ENCODE results near the gene INAFM2. TPM values are rescaled to one million over a fixed set of nuclear protein-coding genes. Genes with fewer than 3 reads are reported as not detected.
A peak's percentile ranks its signal among the peaks of the same experiment; 100 is the strongest.

INAFM2 gene
- total and polyA plus RNA-seq, 4 experiments from 2014 or later = 0.08 to 7.5 (median 5.0) TPM

- H3K4me3 Mint-ChIP-seq = no peak overlapping the region
- no peak for DNase-seq
- H3K9me3 ChIP-seq (ENCODE audit: control insufficient read depth in 1 of 2, low read length in 2 of 2) = no peaks in the 10 kb centered on the region
- ChIA-PET CTCF (ENCODE audit: partially characterized antibody) (interaction anchor here (1.1 to 3.4 kb wide), 3 partner anchors 12 to 40 kb away, joined by 4 to 20 read pairs (median 6); partner anchors contain the start of gene PLCB2), POLR2A (ENCODE audit: partially characterized antibody) (interaction anchor here (1.2 to 2.5 kb wide), 2 partner anchors 10 to 11 kb away, joined by 4 to 9 read pairs; partner anchors contain the start of gene PLCB2)
- H3K27me3 Mint-ChIP-seq = no peaks in the 10 kb centered on the region
- peaks cover 0 to 3% (median 0%) of the 10 kb centered on the region in 8 donors for H3K9me3 Mint-ChIP-seq
- no peaks in the 10 kb centered on the region for H3K27me3 ChIP-seq (ENCODE audit: insufficient read depth, low read length)
- no peak overlapping the region for H3K4me3 ChIP-seq (ENCODE audit: low read length in 2 of 2)
- peaks cover 67% of the 10 kb centered on the region for H3K36me3 ChIP-seq (ENCODE audit: insufficient read depth, low read length)
- H3K27ac ChIP-seq (ENCODE audit: low read depth, low read length) = no peak overlapping the region
- H3K4me1 Mint-ChIP-seq = peaks cover 0 to 4% (median 3%) of the 10 kb centered on the region in 4 donors
- H3K36me3 Mint-ChIP-seq = peaks cover 41 to 76% of the 10 kb centered on the region in 2 donors
- H3K4me1 ChIP-seq (ENCODE audit: insufficient read depth, low read length) = no peaks in the 10 kb centered on the region
- intact Hi-C loops (cut with micrococcal nuclease) = no loop called here
- peak overlapping the region in 1 of 7 donors; percentile 51 for H3K27ac Mint-ChIP-seq
Measured at GRCh38 chr15:40297356-40297755, 26.1 kb upstream of the INAFM2 start.

GRCh38 chr15:40298216-40298935 lies 25.1 kb upstream of the INAFM2 start:
- Mint-ChIP-seq H3K4me1 (peaks cover under 1 to 4% (median 3%) of the 10 kb centered on the region in 4 donors), H3K4me3 (no peak overlapping the region)

GRCh38 chr15:40300367-40300766 lies 23.1 kb upstream of the INAFM2 start:
- peaks cover 12% of the 10 kb centered on the region for H3K4me1 ChIP-seq (ENCODE audit: insufficient read depth, low read length)
- CTCF ChIA-PET (ENCODE audit: partially characterized antibody) = interaction anchor here (3.4 to 23.8 kb wide), 3 partner anchors 9 to 35 kb away, joined by 20 to 634 read pairs (median 427); partner anchors contain the start of genes CCDC9B and PLCB2
- no peak overlapping the region for H3K27ac ChIP-seq (ENCODE audit: low read depth, low read length)
- no peak overlapping the region for H3K4me3 ChIP-seq (ENCODE audit: low read length in 2 of 2)
- Mint-ChIP-seq H3K27ac (no peak overlapping the region), H3K4me1 (peaks cover 12 to 20% (median 16%) of the 10 kb centered on the region in 4 donors), H3K9me3 (peaks cover 0 to 3% (median 0%) of the 10 kb centered on the region in 8 donors), H3K36me3 (peaks cover 41 to 81% of the 10 kb centered on the region in 2 donors), H3K4me3 (no peak overlapping the region), H3K27me3 (no peaks in the 10 kb centered on the region)
- no peaks in the 10 kb centered on the region for H3K27me3 ChIP-seq (ENCODE audit: insufficient read depth, low read length)
- peaks cover 65% of the 10 kb centered on the region for H3K36me3 ChIP-seq (ENCODE audit: insufficient read depth, low read length)
- no peaks in the 10 kb centered on the region for H3K9me3 ChIP-seq (ENCODE audit: control insufficient read depth in 1 of 2, low read length in 2 of 2)
- no peak for DNase-seq
- POLR2A ChIA-PET (ENCODE audit: partially characterized antibody) = no interaction called here
- intact Hi-C loops (cut with micrococcal nuclease) = no loop called here

More at GRCh38 chr15:40298216-40298935, 25.1 kb upstream of the INAFM2 start:
- intact Hi-C loops (cut with micrococcal nuclease) = no loop called here
- H3K27me3 ChIP-seq (ENCODE audit: insufficient read depth, low read length) = no peaks in the 10 kb centered on the region
- H3K36me3 ChIP-seq (ENCODE audit: insufficient read depth, low read length) = peaks cover 67% of the 10 kb centered on the region
- Mint-ChIP-seq H3K36me3 (peaks cover 41 to 78% of the 10 kb centered on the region in 2 donors), H3K27ac (peak overlapping the region in 1 of 7 donors; percentile 57), H3K27me3 (no peaks in the 10 kb centered on the region), H3K9me3 (peaks cover 0 to 3% (median 0%) of the 10 kb centered on the region in 8 donors)
- no peak for DNase-seq
- H3K4me3 ChIP-seq (ENCODE audit: low read length in 2 of 2) = no peak overlapping the region
- no peaks in the 10 kb centered on the region for H3K4me1 ChIP-seq (ENCODE audit: insufficient read depth, low read length)
- no peak overlapping the region for H3K27ac ChIP-seq (ENCODE audit: low read depth, low read length)
- H3K9me3 ChIP-seq (ENCODE audit: control insufficient read depth in 1 of 2, low read length in 2 of 2) = no peaks in the 10 kb centered on the region
- ChIA-PET POLR2A (ENCODE audit: partially characterized antibody) (interaction anchor here (2.5 kb wide), 1 partner anchor 10 kb away, joined by 9 read pairs; the partner anchor contains the start of gene PLCB2), CTCF (ENCODE audit: partially characterized antibody) (interaction anchor here (3.4 kb wide), 1 partner anchor 11 kb away, joined by 20 read pairs; the partner anchor contains the start of gene PLCB2)

- peaks cover 17% of the 10 kb centered on the region for H3K4me1 ChIP-seq (ENCODE audit: insufficient read depth, low read length)
- POLR2A ChIA-PET (ENCODE audit: partially characterized antibody) = interaction anchor here (0.6 kb wide), 1 partner anchor 37 kb away, joined by 3 read pairs; no protein-coding TSS in a partner anchor
- intact Hi-C loops (cut with micrococcal nuclease) = no loop called here
- Mint-ChIP-seq H3K27ac (no peak overlapping the region), H3K4me1 (peaks cover 12 to 25% (median 17%) of the 10 kb centered on the region in 4 donors), H3K36me3 (peaks cover 41 to 77% of the 10 kb centered on the region in 2 donors), H3K27me3 (no peaks in the 10 kb centered on the region), H3K9me3 (peaks cover 0 to 3% (median 0%) of the 10 kb centered on the region in 8 donors), H3K4me3 (no peak overlapping the region)
- DNase-seq = no peak
- peaks cover 65% of the 10 kb centered on the region for H3K36me3 ChIP-seq (ENCODE audit: insufficient read depth, low read length)
- H3K27me3 ChIP-seq (ENCODE audit: insufficient read depth, low read length) = no peaks in the 10 kb centered on the region
- no peak overlapping the region for H3K4me3 ChIP-seq (ENCODE audit: low read length in 2 of 2)
- no peaks in the 10 kb centered on the region for H3K9me3 ChIP-seq (ENCODE audit: control insufficient read depth in 1 of 2, low read length in 2 of 2)
- H3K27ac ChIP-seq (ENCODE audit: low read depth, low read length) = no peak overlapping the region
- CTCF ChIA-PET (ENCODE audit: partially characterized antibody) = interaction anchor here (3.4 to 23.8 kb wide), 3 partner anchors 9 to 34 kb away, joined by 20 to 634 read pairs (median 427); partner anchors contain the start of genes CCDC9B and PLCB2
Measured at GRCh38 chr15:40300771-40301170, 22.7 kb upstream of the INAFM2 start.

GRCh38 chr15:40301467-40302179 lies 21.9 kb upstream of the INAFM2 start:
- H3K27me3 Mint-ChIP-seq = no peaks in the 10 kb centered on the region
- intact Hi-C loops (cut with micrococcal nuclease) = no loop called here
- H3K36me3 ChIP-seq (ENCODE audit: insufficient read depth, low read length) = peaks cover 63% of the 10 kb centered on the region
- H3K27ac Mint-ChIP-seq = no peak overlapping the region
- peaks cover 25% of the 10 kb centered on the region for H3K4me1 ChIP-seq (ENCODE audit: insufficient read depth, low read length)
- H3K27me3 ChIP-seq (ENCODE audit: insufficient read depth, low read length) = no peaks in the 10 kb centered on the region
- no peak overlapping the region for H3K4me3 Mint-ChIP-seq
- peaks cover 0 to 3% (median 0%) of the 10 kb centered on the region in 8 donors for H3K9me3 Mint-ChIP-seq
- no peaks in the 10 kb centered on the region for H3K9me3 ChIP-seq (ENCODE audit: control insufficient read depth in 1 of 2, low read length in 2 of 2)
- H3K27ac ChIP-seq (ENCODE audit: low read depth, low read length) = no peak overlapping the region
- peaks cover 17 to 33% (median 24%) of the 10 kb centered on the region in 4 donors for H3K4me1 Mint-ChIP-seq
- DNase-seq = no peak
- CTCF ChIA-PET (ENCODE audit: partially characterized antibody) = interaction anchor here (1.0 to 23.8 kb wide), 4 partner anchors 21 to 122 kb away, joined by 3 to 634 read pairs (median 215); partner anchors contain the start of gene CCDC9B
- H3K36me3 Mint-ChIP-seq = peaks cover 37 to 69% of the 10 kb centered on the region in 2 donors
- POLR2A ChIA-PET (ENCODE audit: partially characterized antibody) = interaction anchor here (0.6 to 1.4 kb wide), 3 partner anchors 19 to 104 kb away, joined by 3 to 5 read pairs (median 3); partner anchors contain the start of gene IVD
- H3K4me3 ChIP-seq (ENCODE audit: low read length in 2 of 2) = no peak overlapping the region

DNA sequence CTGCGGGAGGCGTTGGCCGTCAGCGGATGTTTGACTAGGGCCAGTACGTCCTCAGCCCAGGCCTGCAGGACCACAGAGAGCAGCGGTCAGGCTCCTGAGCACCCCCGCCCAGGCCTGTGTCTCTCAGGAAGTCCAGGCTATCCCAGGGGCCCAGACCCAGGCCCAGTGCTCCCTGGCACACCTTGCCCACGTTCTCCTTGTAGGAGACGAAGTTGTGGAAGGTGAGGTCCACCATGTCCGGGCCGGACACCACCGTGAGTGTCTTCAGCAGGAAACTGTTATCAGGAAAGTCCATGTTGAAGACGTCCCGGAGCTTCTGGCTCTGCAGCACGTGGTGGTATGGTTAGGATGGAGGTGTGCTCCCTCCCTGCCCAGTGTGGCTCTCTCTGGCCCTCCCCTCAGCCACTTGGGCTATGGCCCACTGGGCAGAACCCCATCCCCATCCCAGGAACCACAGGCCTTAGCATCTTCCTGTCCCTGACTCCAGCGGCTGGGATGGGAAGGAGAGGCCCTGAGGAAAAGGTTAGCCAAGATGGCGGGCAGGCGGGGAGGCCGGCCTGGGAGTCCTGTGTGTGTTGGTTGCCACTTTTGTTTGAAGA lies 21.1 kb upstream of the INAFM2 start:
- H3K4me1 ChIP-seq (ENCODE audit: insufficient read depth, low read length) = peaks cover 27% of the 10 kb centered on the region
- intact Hi-C loops (cut with micrococcal nuclease) = no loop called here
- H3K9me3 Mint-ChIP-seq = peaks cover 0 to 3% (median 0%) of the 10 kb centered on the region in 8 donors
- H3K9me3 ChIP-seq (ENCODE audit: control insufficient read depth in 1 of 2, low read length in 2 of 2) = no peaks in the 10 kb centered on the region
- H3K27me3 ChIP-seq (ENCODE audit: insufficient read depth, low read length) = no peaks in the 10 kb centered on the region
- H3K36me3 Mint-ChIP-seq = peaks cover 32 to 65% of the 10 kb centered on the region in 2 donors
- POLR2A ChIA-PET (ENCODE audit: partially characterized antibody) = interaction anchor here (1.4 kb wide), 1 partner anchor 18 kb away, joined by 5 read pairs; no protein-coding TSS in a partner anchor
- no peak overlapping the region for H3K27ac ChIP-seq (ENCODE audit: low read depth, low read length)
- DNase-seq = no peak
- H3K4me3 ChIP-seq (ENCODE audit: low read length in 2 of 2) = no peak overlapping the region
- H3K4me1 Mint-ChIP-seq = peaks cover 18 to 39% (median 26%) of the 10 kb centered on the region in 4 donors
- CTCF ChIA-PET (ENCODE audit: partially characterized antibody) = interaction anchor here (1.0 to 23.8 kb wide), 4 partner anchors 15 to 121 kb away, joined by 3 to 634 read pairs (median 215); partner anchors contain the start of gene CCDC9B
- H3K4me3 Mint-ChIP-seq = no peak overlapping the region
- peak overlapping the region in 1 of 7 donors; percentile 66 for H3K27ac Mint-ChIP-seq
- H3K36me3 ChIP-seq (ENCODE audit: insufficient read depth, low read length) = peaks cover 56% of the 10 kb centered on the region
- no peaks in the 10 kb centered on the region for H3K27me3 Mint-ChIP-seq

Data from CD4-positive, alpha-beta memory T cell (primary cell).